22Rv1 (cell line): Measurements from ENCODE around the gene OST4.

ENCODE experiments used
- CTCF ChIP-seq: fragments of 450-650 bp; IDR thresholded peaks from 2 replicates; pipeline ENCODE4 v1.5.1; 2017; ENCODE audit warnings: mild to moderate bottlenecking
- ZFX ChIP-seq: fragments of 450-650 bp; IDR thresholded peaks from 2 replicates; pipeline ENCODE4 v1.6.1; 2017; ENCODE audit warnings: antibody characterized with exemption, borderline replicate concordance

DNA sequence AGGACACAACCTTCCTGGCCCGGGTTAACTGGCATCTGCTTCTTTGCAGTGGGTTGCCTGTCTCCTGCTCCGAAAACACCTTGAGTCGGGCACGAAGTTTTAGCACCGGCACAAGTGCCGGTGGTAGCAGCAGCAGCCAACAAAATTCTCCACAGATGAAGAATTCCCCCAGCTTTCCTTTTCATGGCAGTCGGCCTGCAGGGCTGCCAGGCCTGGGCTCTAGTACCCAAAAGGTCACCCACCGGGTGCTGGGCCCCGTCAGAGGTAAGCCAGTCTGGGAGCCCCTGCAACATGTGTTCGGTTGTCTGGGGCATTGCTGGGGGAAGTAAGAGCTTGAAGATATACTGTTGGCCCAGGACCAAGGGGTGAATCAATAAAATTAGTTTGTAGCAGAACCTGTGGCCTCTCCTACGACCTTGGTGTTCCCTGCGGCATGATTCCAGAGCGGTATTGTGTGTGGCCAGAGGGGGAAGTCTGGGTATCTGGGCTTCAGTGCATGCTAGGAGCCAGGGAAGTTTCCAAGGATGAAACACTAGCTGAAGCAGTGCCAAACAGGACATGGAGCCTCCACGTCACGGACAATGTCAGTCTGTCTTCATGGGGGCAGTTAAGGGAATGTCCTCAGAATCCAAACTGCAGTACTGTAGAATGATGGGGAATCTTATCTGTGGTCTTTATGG, 12.2 kb downstream of the OST4 start:
- TF ChIP-seq CTCF (no peak), ZFX (no peak)
